Panc1 (cell line): ENCODE data around the gene KRAS. TPM values are rescaled to one million over a fixed set of nuclear protein-coding genes. Genes with fewer than 3 reads are reported as not detected.

Experiments
- ATAC-seq: fragments of 200-7000 bp; cut with Tn5 transposase; 2 replicates; pipeline ENCODE4 v1.9.1; 2020; ENCODE audit warnings: mild to moderate bottlenecking, moderate library complexity
- BruUV-seq: library from RNA; stranded (reverse); fragments of 400-500 nt; replicated peaks from 2 replicates; lab custom pipeline; 2021; lab: Mats Ljungman, UMichigan
- CTCF ChIA-PET: fragments of 300-600 bp; sonication (Branson Sonifier 250); formaldehyde crosslinking; loops from one replicate; lab custom pipeline; 2022; ENCODE audit warnings: antibody characterized with exemption; lab: Charles Lee
- POLR2A ChIA-PET: fragments of 300-600 bp; sonication (Branson Sonifier 250); formaldehyde crosslinking; loops from one replicate; lab custom pipeline; 2022; ENCODE audit warnings: antibody characterized with exemption; lab: Charles Lee
- DNase-seq: peaks from one replicate; pipeline ENCODE4 v3.0.0-alpha.2; 2010; ENCODE audit warnings: low read depth, low spot score
- H3K27ac ChIP-seq: 2 replicates; pipeline ENCODE4 v1.5.1; 2011; ENCODE audit warnings: mild to moderate bottlenecking, low read length, inconsistent platforms
- H3K27me3 ChIP-seq: fragments of 200-500 bp; sonication (Bioruptor generic); 2 replicates; pipeline ENCODE4 v1.6.0; 2014; ENCODE audit warnings: low read length, inconsistent platforms; ENCODE audit not compliant: control insufficient read depth, insufficient read depth
- H3K36me3 ChIP-seq: fragments of 200-500 bp; sonication (Bioruptor generic); 2 replicates; pipeline ENCODE4 v1.5.1; 2014; ENCODE audit warnings: inconsistent platforms, mild to moderate bottlenecking, low read length, moderate library complexity; ENCODE audit not compliant: control insufficient read depth, insufficient read depth
- H3K4me1 ChIP-seq: 2 replicates; pipeline ENCODE4 v1.5.1; 2011; ENCODE audit warnings: inconsistent platforms, mild to moderate bottlenecking, low read length, moderate library complexity; ENCODE audit not compliant: control insufficient read depth, insufficient read depth
- H3K4me3 ChIP-seq, 2 experiments: 2 replicates each; pipeline ENCODE4 v1.5.1; 2011 to 2012; ENCODE audit warnings: low read depth in 2 of 2, low read length in 2 of 2, mild to moderate bottlenecking in 2 of 2, inconsistent platforms in 1 of 2, moderate library complexity in 1 of 2
- H3K9me3 ChIP-seq: fragments of 200-500 bp; sonication (Bioruptor generic); 2 replicates; pipeline ENCODE4 v1.5.1; 2014; ENCODE audit warnings: low read depth, mild to moderate bottlenecking, inconsistent platforms, low read length, moderate library complexity; ENCODE audit not compliant: control insufficient read depth, insufficient read depth
- CTCF ChIP-seq: fragments of 450-650 bp; IDR thresholded peaks from 2 replicates; pipeline ENCODE4 v1.5.1; 2017; ENCODE audit warnings: mild to moderate bottlenecking
- POLR2AphosphoS5 ChIP-seq: IDR thresholded peaks from 2 replicates; pipeline ENCODE4 v1.6.1; 2012; ENCODE audit warnings: mild to moderate bottlenecking, low read depth, low read length, moderate library complexity
- REST ChIP-seq, 2 experiments: IDR thresholded peaks; 2 replicates each; pipeline ENCODE4 v1.6.1; 2011 to 2012; ENCODE audit warnings: low read depth in 2 of 2, control low read depth in 1 of 2, low read length in 1 of 2, mild to moderate bottlenecking in 1 of 2, moderate library complexity in 1 of 2; ENCODE audit not compliant: insufficient read depth in 1 of 2
- SIN3A ChIP-seq: IDR thresholded peaks from 2 replicates; pipeline ENCODE4 v1.6.1; 2012; ENCODE audit warnings: low read depth, mild to moderate bottlenecking, low read length, moderate library complexity, borderline replicate concordance; ENCODE audit not compliant: insufficient read depth
- TCF7L2 ChIP-seq: IDR thresholded peaks from 2 replicates; pipeline ENCODE4 v1.6.1; 2011; ENCODE audit warnings: mild to moderate bottlenecking, low read depth, low read length, inconsistent platforms
- in situ Hi-C: cut with HindIII; loops from 2 replicates; pipeline ENCODE4 v1.10.0; 2016; ENCODE audit warnings: low sequenced_read_pairs, low pct_unique_long_range_greater_than_20kb
- intact Hi-C: fragments of 100-400 bp; cut with micrococcal nuclease; formaldehyde crosslinking; loops from one replicate; pipeline ENCODE4 v1.10.0; 2022; ENCODE audit not compliant: unreplicated experiment
- total RNA-seq: library from RNA; stranded (reverse); gene quantifications from one replicate; pipeline ENCODE4 v1.2.1, GENCODE V29; 2021; ENCODE audit not compliant: unreplicated experiment

Gene KRAS
- total RNA-seq, 1 experiment from 2014 or later = 33.1 TPM

GRCh38 chr12:25243680-25243990 lies 7.1 kb downstream of the KRAS start:
- no peak for DNase-seq
- Histone ChIP-seq H3K4me3 (no peak overlapping the region), H3K27ac (no peak overlapping the region), H3K27me3 (no peaks in the 10 kb centered on the region), H3K36me3 (peaks cover 10% of the 10 kb centered on the region), H3K4me1 (no peaks in the 10 kb centered on the region), H3K9me3 (no peaks in the 10 kb centered on the region)
- POLR2A ChIA-PET = no interaction called here
- CTCF ChIA-PET = no interaction called here
- ATAC-seq = no peak
- TF ChIP-seq REST (IDR thresholded peaks at IDR 0.05; ENCODE audit: insufficient read depth in 1 of 2, low read depth in 2 of 2, low read length in 1 of 2) (no peak), POLR2AphosphoS5 (no peak), CTCF (no peak)
- intact Hi-C loops (no loop called here), in situ Hi-C loops (no loop called here)
- BruUV-seq = no TSS peak

GRCh38 chr12:25242981-25243679 lies 7.6 kb downstream of the KRAS start:
- H3K27me3 ChIP-seq = no peaks in the 10 kb centered on the region
- CTCF ChIA-PET = no interaction called here
- H3K9me3 ChIP-seq = no peaks in the 10 kb centered on the region
- no peak for TF ChIP-seq CTCF
- TF ChIP-seq POLR2AphosphoS5 = no peak
- TF ChIP-seq SIN3A = no peak
- TF ChIP-seq REST (IDR thresholded peaks at IDR 0.05; ENCODE audit: insufficient read depth in 1 of 2, low read depth in 2 of 2, low read length in 1 of 2) = no peak
- TF ChIP-seq TCF7L2 = no peak
- POLR2A ChIA-PET = no interaction called here
- no peaks in the 10 kb centered on the region for H3K4me1 ChIP-seq
- intact Hi-C loops (no loop called here), in situ Hi-C loops (no loop called here)
- BruUV-seq = no TSS peak
- DNase-seq = no peak
- no peak overlapping the region for H3K4me3 ChIP-seq
- no peak for ATAC-seq
- H3K27ac ChIP-seq = no peak overlapping the region
- peaks cover 10% of the 10 kb centered on the region for H3K36me3 ChIP-seq
